Stimulated activated CD4-positive, alpha-beta T cell treated with anti-CD3 and anti-CD28 coated beads, Interleukin-1b, Interleukin-23, amount 100 ng/mL, for 24 hours (primary cell): ENCODE results near the gene GPM6B.
A peak's percentile ranks its signal among the peaks of the same experiment; 100 is the strongest.

Source experiments
- DNase-seq, 4 experiments: peaks; one replicate each; pipeline ENCODE4 v3.0.0-alpha.2; 2020; ENCODE audit warnings: low read depth in 4 of 4, low spot score in 1 of 4

GPM6B gene

DNA sequence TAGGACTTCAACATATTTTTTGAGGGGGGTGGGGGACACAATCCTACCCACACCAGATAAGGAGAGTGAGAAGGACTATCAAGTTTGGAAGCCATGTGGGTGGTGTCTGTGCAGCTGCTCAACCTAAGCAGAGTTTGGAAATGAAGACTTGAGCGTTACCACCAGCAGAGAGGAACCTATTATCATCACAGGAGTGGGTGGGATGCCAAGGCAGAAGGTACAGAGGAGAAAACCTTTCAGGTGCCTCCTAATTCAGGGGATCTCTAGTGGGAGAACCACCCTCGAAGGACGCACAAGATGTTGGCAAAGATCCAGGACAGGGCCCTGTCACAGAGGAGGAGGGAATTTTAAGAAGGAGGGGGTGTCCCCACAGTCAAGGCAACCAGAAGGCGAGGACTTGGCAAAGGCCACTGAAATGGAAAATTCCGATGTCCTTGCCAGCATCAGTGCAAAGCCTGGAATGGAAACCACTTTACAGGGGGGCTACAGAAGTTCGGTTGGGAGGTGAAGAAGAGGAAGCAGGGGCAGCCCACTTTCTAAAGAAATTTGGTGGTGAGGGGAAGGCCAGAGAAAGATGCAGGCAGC, 8.4 kb upstream of the GPM6B start:
- DNase-seq, result no peak

DNA sequence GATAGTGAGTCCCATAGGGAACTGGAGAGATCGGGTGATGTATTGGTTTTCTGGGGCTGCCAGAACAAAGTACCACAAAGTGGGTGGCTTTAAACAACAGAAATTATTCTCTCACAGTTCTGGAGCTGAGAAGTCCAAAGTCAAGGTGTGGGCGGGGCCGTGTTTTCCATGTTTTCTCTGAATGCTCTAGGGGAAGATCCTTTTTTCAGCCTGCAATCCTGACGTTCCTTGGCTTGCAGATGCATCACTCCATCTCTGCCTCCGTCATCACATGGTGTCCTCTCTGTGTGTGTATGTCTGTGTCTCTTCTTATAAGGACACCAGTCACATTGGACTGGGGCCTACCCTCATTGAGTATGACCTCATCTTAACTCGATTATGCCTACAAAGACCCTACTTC, 7.9 kb upstream of the GPM6B start:
- DNase-seq, result no peak

DNA sequence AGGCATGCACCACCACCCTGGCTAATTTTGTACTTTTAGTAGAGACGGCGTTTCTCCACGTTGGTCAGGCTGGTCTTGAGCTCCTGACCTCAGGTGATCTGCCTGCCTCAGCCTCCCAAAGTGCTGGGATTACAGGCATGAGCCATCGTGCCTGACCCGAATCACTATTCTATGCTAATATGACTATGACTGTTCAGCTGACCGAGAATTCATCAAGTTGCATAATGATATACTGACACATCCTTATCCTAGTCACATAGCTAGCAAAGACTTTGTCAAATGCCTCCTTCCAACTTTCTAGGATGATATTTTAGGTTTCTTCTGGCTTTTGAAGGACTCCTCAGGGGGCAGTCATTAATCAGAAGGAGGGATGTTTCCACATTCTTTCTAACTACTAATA, 4.8 kb upstream of the GPM6B start:
- no peak for DNase-seq

DNA sequence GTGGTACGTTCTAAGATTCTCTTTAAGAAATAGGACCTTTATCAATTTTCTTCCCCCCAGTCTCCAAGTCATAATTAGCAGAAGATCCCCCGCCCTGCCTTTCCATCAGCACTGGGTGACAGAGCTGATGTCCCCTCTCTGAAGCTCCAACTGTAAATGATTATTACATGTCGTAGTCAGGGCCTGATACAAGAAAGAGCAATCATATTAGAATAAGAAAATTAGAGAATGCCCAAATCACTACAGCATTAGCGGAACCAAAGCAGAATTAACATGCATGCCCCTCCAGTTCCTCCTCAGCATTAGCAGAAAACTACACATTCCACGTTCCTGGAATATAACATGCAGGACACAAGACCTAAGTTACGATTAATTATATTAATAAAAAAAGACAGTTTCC, 717 bp downstream of the GPM6B start:
- no peak for DNase-seq

DNA sequence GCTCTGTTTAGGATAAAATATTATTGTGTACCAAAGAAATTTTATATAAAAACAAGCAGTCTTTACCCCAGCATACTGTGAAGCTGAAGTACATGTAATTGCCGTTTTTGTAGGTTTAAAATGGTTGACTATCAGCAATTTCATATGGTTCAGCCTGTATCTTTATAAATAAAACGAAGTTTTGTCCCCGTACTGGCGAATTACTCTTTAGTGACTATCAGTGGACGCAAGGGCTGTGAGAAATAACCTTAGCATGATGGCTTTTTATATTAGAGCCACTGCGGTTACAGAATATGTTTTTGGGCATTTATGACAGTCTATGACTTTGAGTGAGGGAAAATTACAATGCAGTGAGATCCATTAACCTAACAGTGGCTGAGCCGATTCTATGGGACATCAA, 1.2 kb downstream of the GPM6B start:
- DNase-seq, result no peak

DNA sequence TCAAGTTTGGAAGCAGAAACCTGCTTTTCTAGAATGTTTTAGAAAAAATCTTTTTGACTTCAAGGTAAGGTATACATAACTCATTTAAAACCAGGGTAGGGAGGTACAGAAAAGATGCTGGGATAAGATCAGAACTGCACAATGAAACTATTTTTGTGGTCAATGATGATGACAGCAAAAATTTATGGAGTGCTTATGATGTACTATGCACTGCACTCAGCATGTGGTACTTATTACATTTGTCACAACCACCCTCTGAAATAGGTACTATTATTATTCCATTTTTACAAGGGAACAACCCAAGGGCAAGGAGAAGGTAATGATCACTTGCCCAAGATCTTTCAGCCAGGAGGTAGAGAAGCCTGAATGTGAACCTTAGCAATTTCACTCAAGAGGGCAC, 8.0 kb downstream of the GPM6B start:
- DNase-seq, result no peak

DNA sequence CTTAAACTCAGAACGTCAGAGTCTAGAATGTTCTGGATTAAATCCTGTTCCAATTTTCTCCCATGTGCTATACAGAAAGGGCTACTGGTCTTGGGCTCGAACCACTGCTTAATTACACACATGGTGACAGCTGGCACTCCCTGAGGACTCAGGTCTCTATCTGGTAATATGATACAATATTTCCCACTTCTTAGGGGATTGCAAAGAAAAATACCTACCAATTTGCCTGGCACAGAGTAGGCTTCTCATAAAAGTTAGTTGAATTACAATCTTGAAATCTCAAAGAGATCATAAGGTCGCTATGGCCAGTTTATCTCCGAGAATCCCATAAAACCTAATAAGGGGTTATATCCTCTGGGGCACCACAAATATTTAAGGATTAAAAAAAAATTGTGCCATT, 8.6 kb downstream of the GPM6B start:
- no peak for DNase-seq

DNA sequence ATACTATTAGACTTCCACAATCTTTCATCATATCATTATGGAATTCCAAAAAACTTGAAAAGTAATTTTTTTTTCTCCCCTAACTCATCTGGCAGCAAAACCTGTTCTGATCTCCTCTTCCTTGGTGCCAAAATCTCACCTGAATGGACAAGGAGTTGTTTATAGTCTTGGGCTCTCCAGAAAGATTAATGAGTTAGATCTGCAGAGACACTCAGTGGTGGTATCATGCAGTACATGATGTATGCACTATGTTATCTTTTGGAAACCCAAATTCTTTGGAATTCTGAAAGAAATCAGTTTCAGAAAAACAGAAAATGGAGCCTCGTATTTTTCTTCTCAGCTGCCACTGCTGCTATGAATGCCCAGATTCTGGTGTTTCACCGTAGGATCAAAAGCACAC, 11.7 kb downstream of the GPM6B start:
- no peak for DNase-seq

DNA sequence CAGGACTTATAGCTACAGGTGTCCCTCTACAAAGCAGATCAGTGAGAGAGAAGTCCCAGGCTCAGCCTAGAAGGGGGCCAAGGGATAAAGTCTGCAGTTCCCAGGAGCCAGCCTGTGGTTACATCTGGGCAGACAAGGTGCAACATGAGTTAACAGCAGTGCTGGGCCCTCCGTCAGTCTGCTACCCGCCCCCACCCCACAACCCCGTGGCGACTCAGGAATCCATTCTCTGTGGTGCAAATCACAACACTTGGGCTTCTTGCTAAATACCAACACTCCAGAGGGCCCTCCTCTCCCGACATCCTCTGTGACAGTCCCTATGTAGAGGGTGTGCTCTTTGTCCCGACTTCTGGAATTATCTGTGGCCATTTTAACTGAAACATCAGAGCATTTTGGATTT, 13.8 kb downstream of the GPM6B start:
- no peak for DNase-seq

DNA sequence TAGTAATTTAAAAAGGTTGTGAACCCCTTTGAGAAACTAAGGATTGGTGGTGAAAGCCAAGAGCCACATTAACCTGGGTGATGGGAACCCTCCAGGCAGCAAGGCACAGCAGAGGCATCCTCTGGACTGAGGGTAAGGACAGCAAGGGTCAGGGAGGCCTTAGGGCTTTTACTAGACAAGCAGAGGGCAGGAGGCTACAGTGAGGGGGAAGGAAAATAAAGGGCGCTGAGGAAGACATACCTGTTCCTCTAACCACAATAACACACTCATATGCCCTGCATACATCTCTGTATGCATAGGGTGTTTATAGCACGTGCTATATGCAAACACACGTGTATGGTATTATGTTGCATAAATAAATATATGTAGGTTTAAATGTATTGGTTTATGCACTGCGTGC, 18.7 kb downstream of the GPM6B start:
- DNase-seq, result no peak

DNA sequence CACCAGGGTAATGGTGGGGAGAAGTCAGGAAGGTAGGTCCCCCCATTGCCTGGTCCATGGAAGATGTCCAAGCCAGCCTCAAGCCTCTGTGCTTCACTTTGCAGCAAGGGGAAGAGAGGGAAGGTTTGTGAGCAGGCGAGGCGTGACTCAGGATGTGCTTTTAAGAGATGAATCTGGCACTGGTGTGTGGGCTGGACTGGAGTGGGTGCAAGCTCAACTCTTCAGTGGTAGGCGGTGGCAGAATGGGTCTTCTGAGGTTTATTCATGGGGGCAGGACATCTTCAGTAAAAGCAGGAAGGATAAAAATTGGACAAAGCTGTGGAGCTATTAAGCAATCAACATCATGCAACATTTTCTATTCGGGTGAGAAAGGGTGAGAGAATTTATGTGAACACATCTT, 19.4 kb downstream of the GPM6B start:
- no peak for DNase-seq

DNA sequence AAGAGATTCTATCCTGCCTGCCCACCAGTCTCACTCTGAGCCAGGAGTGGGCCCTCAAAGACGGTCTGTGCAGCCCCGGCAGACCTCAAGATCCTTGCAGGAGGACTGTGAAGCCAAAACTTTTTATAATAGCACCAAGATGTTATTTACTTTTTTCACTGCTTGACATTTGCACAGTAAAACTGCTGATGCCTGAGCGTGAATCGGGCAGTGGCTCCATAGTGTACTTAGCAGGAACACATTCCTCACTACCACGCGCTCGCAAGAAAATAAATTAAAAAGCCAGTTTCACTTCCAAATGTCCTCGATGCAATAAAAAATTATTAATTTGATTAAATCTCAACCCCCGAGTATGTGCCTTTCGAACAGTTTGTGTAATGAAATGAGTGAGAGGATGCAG, 22.5 kb downstream of the GPM6B start:
- no peak for DNase-seq

DNA sequence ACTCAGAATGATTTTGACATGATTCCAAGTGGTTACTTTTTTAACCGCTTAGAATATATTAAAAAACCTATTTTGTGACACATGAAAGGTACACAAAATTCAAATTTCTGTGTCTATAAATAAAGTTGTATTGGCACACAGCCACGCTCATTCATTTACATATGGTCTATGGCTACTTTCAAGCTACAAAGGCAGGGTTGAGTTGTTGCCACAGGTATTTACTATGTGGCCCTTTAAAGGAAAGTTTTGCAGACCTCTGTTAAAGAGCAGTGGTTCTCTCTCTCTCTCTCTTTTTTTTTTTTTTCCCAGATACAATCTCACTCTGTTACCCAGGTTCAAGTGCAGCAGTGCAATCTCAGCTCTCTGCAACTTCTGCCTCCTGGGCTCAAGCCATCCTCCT, 23.0 kb downstream of the GPM6B start:
- DNase-seq, result no peak

DNA sequence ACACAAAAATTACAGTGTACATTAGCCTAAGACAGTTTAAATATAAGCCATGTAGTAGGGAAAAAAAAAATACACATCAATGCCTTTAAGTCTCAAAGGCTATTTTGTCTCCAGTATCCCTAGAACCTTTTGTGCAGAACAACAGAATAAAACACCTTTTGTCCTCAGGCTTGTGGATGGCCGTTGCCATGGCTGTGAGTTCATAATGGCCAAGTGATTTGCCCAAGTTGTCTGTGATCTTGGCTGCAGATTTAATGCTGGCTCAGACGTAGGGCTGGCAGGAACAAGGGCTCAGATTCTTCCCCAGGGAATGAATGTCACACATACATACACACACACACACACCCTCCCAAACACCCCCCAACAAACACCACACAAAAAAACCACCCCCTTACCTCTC, 25.3 kb downstream of the GPM6B start:
- no peak for DNase-seq

DNA sequence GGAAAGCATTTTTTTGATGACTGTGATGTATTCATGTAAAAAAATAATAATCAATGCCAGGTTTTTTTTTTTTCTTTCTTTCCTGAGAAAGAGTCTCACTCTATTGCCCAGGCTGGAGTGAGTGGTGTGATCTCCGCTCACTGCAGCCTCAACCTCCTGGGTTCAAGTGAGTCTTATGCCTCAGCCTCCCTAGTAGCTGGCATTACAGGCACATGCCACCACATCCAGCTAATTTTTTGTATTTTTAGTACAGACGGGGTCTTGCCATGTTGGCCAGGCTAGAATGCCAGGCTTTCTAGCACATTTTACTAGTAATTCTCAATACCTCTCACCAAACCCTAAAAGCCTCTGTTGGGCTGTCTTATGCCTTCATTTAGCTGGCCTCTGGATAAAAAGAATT, 25.7 kb downstream of the GPM6B start:
- no peak for DNase-seq

DNA sequence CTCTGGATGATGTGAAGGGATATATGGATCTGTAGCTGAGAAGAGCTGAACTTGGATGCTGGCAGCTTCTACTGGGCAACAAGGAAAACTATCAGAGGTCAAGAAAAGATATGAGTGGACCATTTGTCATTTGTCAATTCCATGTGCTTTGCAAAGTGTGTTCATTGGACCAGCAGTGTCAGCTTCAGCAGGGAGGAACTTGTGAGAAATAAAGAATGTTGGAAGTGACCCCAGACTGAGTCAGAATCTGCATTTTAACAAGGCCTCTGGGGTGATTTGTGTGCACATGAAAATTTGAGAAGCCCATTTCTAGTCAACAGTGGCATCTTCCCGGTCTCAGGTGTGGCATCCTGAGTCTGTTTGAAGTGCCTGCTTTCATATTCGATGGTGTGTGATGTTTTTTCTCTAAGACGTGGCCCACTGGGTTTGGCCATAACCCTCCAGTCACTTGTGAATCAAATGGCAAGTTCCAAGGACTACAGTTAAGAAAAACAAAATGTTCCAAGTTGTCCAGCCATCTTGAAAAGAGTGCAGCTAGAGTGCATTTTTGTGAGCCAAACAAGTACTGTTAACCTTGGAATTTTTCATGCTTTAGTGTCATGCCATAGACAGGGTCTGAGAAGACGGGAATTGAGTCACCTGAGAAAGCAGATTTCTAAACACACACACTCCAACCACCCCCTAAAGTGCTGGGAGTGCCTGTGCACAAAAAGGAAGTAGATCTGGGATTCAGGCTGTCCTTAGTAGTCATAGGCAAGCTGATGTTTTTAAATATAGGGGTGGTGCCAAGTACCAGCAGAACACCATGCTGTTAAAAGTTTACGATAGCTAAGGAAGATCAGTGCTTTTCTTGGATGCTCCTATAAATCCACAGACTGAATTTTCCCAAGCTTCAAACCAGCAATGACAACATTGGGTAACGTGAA, 26.4 kb downstream of the GPM6B start:
- DNase-seq, result no peak

DNA sequence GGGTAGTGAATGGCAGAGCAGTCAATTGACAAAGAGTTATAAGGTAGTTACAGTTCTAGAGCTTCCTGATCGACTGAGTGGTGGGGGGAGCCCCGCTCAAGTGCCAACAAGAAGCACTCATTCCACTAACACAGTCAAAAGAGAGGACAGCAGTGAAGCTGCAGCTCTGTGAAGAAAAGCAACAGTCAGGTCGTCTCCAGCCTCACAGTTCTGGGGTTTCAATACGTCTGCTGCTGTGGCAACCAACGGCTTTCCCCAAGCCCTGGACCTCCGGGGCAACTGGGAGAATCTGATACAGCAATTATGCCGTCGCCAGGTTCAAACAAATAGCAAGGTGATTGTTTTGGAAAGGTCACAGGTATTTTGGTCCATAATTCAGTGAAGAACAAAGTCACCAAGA, 30.8 kb downstream of the GPM6B start:
- no peak for DNase-seq

DNA sequence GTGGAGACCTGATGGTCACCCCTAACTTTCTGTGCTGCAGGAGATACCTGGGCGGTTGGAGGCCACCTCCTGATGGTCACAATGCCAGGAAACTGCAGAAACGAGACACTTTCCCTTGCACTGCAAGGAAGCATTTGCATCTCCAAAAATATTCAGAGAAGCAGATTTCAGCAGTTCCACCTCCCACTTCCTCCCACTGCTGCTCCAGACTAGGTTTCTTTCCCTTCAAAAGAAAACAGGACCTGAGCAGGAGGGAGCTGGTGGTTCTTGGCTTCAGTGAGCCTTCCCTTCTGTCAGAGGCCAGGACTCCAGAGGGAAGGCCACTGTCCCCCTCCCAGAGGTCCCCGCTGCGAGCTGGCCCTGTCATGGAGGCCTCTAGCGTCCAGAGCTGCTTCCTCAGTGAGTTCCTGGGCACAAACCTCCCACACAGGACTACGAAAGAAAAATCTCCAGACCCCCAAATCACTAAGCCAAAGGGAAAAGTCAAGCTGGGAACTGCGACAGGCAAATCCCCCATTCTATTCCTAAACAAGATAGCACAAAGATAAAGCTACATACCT, 35.9 kb downstream of the GPM6B start:
- no peak for DNase-seq

DNA sequence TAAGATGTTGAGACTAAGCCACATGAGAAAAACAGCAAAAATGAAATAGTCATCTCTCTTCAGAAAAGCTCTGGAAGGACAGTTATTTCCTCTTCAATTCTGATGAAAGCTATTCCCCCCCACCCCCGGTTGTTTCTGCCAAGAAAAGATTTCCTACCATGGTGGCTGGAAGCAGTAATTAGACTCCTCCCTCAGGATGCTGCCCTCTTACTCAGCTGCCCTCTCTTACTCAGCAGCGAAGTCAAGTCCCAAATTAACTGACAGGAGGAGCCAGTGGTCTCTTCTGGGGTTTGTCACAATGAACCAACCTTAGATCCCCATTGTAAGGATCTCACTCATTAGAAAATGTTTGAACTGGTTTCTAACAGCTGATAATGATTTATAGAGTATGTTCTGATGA, 38.0 kb downstream of the GPM6B start:
- DNase-seq, result peak in 1 of 4 experiments; percentile 1

DNA sequence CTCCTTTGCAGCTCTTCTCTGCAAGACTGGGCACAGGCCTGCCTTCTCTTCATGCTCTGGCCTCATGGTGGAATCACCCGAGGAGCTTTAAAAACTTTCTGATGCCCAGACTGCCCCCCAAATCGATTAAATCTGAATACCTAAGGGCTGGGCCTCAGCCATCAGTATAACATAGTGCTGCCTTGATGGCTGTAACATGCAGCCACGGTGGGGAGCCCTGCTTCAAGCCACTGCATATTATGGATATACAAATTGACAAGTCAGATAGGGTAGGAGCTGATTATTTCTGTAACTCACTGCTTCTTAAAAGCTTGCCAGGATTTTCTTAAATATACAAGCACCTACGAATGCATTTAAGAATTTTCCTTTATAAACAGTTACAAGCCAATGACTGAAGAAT, 40.5 kb downstream of the GPM6B start:
- no peak for DNase-seq

DNA sequence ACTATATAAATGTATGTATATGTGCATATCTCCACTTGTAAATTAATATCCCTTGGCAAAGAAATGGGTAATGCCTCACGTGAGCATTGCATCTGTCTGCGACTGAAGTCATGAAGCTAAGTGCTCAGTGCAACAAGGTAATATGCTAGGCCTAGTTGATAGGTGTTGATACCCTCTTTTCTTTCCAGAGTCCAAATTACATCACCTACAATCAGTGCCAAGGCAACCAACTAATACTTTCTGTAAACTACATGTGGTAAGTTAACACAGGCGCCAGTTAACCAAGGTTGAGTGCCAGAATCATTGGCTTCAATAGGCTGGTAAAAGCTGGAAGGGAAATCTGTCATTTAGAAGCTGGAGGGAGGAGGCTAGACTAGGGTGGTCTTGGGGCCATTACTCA, 41.1 kb downstream of the GPM6B start:
- no peak for DNase-seq

DNA sequence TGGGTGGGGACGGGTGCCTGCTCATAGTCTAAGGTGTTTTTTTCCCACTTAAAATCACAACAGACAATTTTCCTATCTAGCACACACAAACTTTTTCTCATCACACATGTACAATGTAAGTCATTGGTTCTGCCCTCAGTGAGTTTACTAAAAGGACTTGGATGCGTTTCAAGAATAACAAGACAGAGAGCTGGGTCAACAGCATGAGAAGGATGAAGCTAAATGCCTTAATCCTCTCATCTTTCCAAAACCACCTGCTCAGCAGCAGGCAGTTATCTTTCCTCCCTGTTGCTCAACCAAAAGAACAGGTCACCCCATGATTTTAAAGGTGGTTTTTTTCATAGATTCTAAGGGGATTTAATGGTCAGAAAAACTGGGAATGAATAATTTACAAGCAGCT, 42.2 kb downstream of the GPM6B start:
- DNase-seq, result no peak
